Measurements from ENCODE around the gene POGZ. TPM values are rescaled to one million over a fixed set of nuclear protein-coding genes. Genes with fewer than 3 reads are reported as not detected.

POGZ gene
- total RNA-seq, 1 experiment from 2014 or later, result 98.4 TPM

DNA sequence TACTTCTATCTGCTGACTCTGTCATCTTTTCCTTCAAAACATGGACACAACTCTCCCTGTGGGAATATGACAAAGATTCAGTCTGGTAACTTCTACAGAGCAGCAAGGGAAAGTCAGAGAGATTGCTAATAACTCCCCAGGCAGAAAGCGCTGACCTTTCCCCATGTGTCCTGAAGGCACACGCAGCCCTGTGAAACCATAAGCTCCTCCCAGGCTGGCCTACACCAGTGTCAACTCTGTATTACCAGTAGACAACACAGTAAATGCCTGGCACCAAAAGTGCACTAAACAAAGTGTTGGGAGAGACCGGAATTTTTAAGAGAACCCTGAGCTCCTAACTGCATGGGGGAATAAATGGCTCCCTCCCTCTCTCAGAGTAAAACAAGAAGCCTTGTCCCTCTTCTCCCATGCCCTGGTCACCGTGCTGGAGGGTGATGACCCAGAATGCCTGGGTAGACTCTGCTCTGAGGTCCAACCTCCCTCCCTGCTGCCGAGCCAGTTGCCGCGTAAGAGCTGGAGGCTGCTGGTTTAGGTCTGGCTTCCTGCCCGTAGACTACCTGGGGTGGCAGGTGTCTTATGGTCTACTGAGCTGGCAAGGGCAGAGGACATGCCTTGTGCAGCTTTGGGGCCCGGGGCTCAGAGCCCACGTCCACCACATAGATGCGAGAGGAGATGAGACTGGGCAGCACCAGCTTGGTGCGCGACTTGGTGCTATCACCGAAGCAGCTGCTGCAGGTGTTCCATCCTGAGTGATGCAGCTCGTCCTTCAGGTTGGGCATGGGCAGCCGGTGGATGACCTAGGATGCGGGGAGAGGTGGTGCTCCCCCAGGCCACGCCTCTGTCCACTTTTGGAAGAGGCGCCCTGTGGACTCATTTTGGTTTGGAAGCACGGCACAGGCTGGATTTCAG is 90.6 kb downstream of the POGZ start:
- intact Hi-C loops (cut with micrococcal nuclease; ENCODE audit: unreplicated experiment), result no loop called here
- peaks cover 30% of the 10 kb centered on the region for H3K4me1 ChIP-seq (ENCODE audit: insufficient read depth, low read length, poor library complexity, severe bottlenecking)
- CTCF ChIA-PET, result interaction anchor here (0.6 kb wide), 1 partner anchor 324 kb away, joined by 9 read pairs; no protein-coding TSS in a partner anchor

DNA sequence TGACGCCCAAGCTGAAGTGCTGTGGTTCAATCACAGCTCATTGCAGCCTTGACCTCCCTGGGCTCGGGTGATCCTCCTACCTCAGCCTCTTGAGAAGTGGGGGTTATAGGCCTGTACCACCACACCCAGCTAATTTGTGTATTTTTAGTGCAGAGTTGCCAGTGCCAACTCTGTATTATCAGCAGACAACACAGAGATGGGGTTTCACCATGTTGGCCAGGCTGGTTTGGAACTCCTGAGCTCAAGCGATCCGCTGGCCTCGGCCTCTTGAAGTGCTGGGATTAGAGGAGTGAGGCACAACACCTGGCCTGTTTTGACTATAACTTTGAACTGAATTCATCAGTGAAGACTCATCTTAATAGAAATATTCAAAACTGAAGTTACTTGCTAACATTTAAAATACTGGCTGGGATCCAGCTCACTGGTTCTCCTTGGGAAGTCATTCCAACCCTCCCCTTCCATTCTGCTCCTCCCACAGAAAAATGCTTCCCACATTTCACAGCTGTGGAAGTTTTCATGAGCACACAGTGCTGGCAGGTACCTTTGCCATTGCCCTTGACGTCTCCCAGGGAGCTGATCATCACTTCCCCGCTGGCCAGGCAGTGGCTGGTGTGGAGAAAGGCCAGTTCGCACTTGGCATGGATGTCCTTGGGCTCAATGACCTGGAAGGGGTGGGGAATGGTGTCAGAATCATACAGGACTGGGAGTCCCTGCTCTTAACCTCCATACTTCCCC is 91.5 kb downstream of the POGZ start:
- Histone ChIP-seq H3K4me1 (ENCODE audit: insufficient read depth, low read length, poor library complexity, severe bottlenecking) (peaks cover 30% of the 10 kb centered on the region), H3K36me3 (ENCODE audit: insufficient read depth, low read length, poor library complexity, severe bottlenecking) (no peaks in the 10 kb centered on the region), H3K27ac (ENCODE audit: low read depth, low read length, poor library complexity, severe bottlenecking) (no peak overlapping the region), H3K27me3 (replicated peaks; ENCODE audit: insufficient read depth, low read depth, low read length, poor library complexity) (no peaks in the 10 kb centered on the region), H3K4me3 (ENCODE audit: low read depth, low read length, poor library complexity, severe bottlenecking) (no peak overlapping the region), H3K9me3 (ENCODE audit: low read depth, low read length, poor library complexity, severe bottlenecking) (no peaks in the 10 kb centered on the region)
- intact Hi-C loops (cut with micrococcal nuclease; ENCODE audit: unreplicated experiment), result no loop called here
- TF ChIP-seq EZH2 (IDR thresholded peaks at IDR 0.05; ENCODE audit: borderline replicate concordance, low read depth, low read length, poor library complexity, severe bottlenecking), result no peak
- TF ChIP-seq, protein P1, sequence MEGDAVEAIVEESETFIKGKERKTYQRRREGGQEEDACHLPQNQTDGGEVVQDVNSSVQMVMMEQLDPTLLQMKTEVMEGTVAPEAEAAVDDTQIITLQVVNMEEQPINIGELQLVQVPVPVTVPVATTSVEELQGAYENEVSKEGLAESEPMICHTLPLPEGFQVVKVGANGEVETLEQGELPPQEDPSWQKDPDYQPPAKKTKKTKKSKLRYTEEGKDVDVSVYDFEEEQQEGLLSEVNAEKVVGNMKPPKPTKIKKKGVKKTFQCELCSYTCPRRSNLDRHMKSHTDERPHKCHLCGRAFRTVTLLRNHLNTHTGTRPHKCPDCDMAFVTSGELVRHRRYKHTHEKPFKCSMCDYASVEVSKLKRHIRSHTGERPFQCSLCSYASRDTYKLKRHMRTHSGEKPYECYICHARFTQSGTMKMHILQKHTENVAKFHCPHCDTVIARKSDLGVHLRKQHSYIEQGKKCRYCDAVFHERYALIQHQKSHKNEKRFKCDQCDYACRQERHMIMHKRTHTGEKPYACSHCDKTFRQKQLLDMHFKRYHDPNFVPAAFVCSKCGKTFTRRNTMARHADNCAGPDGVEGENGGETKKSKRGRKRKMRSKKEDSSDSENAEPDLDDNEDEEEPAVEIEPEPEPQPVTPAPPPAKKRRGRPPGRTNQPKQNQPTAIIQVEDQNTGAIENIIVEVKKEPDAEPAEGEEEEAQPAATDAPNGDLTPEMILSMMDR (conservative IDR thresholded peaks at IDR 0.05; ENCODE audit: low read depth, low read length), result no peak
- ChIA-PET CTCF (no interaction called here), POLR2A (ENCODE audit: low non-redundant PET) (interaction anchor here (0.6 kb wide), 1 partner anchor 32 kb away, joined by 6 read pairs; the partner anchor contains the start of gene PSMB4)
- DNase-seq (ENCODE audit: low spot score), result no peak
- no TSS peak for BruUV-seq (replicated peaks)

More for the DNA sequence above, 90.6 kb downstream of the POGZ start:
- DNase-seq (ENCODE audit: low spot score), result no peak
- POLR2A ChIA-PET (ENCODE audit: low non-redundant PET), result interaction anchor here (0.6 kb wide), 1 partner anchor 31 kb away, joined by 6 read pairs; the partner anchor contains the start of gene PSMB4
- Histone ChIP-seq H3K27ac (ENCODE audit: low read depth, low read length, poor library complexity, severe bottlenecking) (no peak overlapping the region), H3K4me3 (ENCODE audit: low read depth, low read length, poor library complexity, severe bottlenecking) (no peak overlapping the region), H3K9me3 (ENCODE audit: low read depth, low read length, poor library complexity, severe bottlenecking) (no peaks in the 10 kb centered on the region), H3K27me3 (replicated peaks; ENCODE audit: insufficient read depth, low read depth, low read length, poor library complexity) (no peaks in the 10 kb centered on the region), H3K36me3 (ENCODE audit: insufficient read depth, low read length, poor library complexity, severe bottlenecking) (no peaks in the 10 kb centered on the region)
- TF ChIP-seq, protein P1 (conservative IDR thresholded peaks at IDR 0.05; ENCODE audit: low read depth, low read length), result no peak
- TF ChIP-seq EZH2 (IDR thresholded peaks at IDR 0.05; ENCODE audit: borderline replicate concordance, low read depth, low read length, poor library complexity, severe bottlenecking), result no peak
- BruUV-seq (replicated peaks), result no TSS peak

DNA sequence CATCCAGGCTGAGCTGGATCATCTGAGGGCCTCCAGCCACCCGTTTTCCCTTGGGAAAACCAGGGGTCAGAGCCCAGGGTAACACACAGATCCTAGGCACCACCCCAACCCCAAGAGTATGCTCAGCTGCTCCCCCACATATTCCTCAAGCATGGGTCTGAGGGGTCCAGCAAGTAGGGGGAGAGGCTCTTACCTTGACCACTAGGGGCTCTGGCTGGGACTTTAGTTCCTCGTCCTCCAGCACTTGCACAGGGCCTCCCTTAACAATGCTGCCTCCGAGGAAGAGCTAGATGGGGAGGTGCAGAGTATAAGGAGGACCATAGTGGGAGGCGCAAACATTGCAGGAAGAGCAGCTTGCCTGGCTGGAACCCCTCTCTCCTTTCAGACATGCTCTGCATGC is 94.3 kb downstream of the POGZ start:
- POLR2A ChIA-PET (ENCODE audit: low non-redundant PET), result no interaction called here
- peaks cover 3% of the 10 kb centered on the region for H3K9me3 ChIP-seq (ENCODE audit: low read depth, low read length, poor library complexity, severe bottlenecking)
- intact Hi-C loops (cut with micrococcal nuclease; ENCODE audit: unreplicated experiment), result no loop called here
- H3K27me3 ChIP-seq (replicated peaks; ENCODE audit: insufficient read depth, low read depth, low read length, poor library complexity), result no peaks in the 10 kb centered on the region
- no peaks in the 10 kb centered on the region for H3K36me3 ChIP-seq (ENCODE audit: insufficient read depth, low read length, poor library complexity, severe bottlenecking)
- no peak for TF ChIP-seq EZH2 (IDR thresholded peaks at IDR 0.05; ENCODE audit: borderline replicate concordance, low read depth, low read length, poor library complexity, severe bottlenecking)
- no peak for DNase-seq (ENCODE audit: low spot score)
- no peak overlapping the region for H3K4me3 ChIP-seq (ENCODE audit: low read depth, low read length, poor library complexity, severe bottlenecking)
- CTCF ChIA-PET, result interaction anchor here (0.5 to 0.6 kb wide), 2 partner anchors 15 to 444 kb away, joined by 3 to 4 read pairs; no protein-coding TSS in a partner anchor
- no peak overlapping the region for H3K27ac ChIP-seq (ENCODE audit: low read depth, low read length, poor library complexity, severe bottlenecking)
- H3K4me1 ChIP-seq (ENCODE audit: insufficient read depth, low read length, poor library complexity, severe bottlenecking), result peaks cover 3% of the 10 kb centered on the region
- no TSS peak for BruUV-seq (replicated peaks)
